Measurements from ENCODE around the gene OTUD7B. TPM values are rescaled to one million over a fixed set of nuclear protein-coding genes. Genes with fewer than 3 reads are reported as not detected.
A peak's percentile ranks its signal among the peaks of the same experiment; 100 is the strongest.

OTUD7B gene
- total RNA-seq, 6 experiments from 2014 or later: 26.2 to 29.6 (median 28.7) TPM

GRCh38 chr1:149914545-149914944, 96.0 kb downstream of the OTUD7B start:
- Mint-ChIP-seq H3K4me3 (no peak overlapping the region), H3K4me1 (ENCODE audit: low read depth) (peaks cover 25% of the 10 kb centered on the region), H3K27me3 (ENCODE audit: insufficient read depth) (peaks cover 1% of the 10 kb centered on the region; the same call in 1 of the 2 replicates), H3K9me3 (no peaks in the 10 kb centered on the region), H3K36me3 (ENCODE audit: low read depth) (peaks cover 21% of the 10 kb centered on the region), H3K27ac (no peak overlapping the region)
- DNase-seq: no peak
- TF ChIP-seq, protein P1, sequence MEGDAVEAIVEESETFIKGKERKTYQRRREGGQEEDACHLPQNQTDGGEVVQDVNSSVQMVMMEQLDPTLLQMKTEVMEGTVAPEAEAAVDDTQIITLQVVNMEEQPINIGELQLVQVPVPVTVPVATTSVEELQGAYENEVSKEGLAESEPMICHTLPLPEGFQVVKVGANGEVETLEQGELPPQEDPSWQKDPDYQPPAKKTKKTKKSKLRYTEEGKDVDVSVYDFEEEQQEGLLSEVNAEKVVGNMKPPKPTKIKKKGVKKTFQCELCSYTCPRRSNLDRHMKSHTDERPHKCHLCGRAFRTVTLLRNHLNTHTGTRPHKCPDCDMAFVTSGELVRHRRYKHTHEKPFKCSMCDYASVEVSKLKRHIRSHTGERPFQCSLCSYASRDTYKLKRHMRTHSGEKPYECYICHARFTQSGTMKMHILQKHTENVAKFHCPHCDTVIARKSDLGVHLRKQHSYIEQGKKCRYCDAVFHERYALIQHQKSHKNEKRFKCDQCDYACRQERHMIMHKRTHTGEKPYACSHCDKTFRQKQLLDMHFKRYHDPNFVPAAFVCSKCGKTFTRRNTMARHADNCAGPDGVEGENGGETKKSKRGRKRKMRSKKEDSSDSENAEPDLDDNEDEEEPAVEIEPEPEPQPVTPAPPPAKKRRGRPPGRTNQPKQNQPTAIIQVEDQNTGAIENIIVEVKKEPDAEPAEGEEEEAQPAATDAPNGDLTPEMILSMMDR (IDR thresholded peaks at IDR 0.05): no peak

GRCh38 chr1:149906570-149907075, 103.9 kb downstream of the OTUD7B start:
- TF ChIP-seq, protein P1 (IDR thresholded peaks at IDR 0.05): no peak
- no peak for DNase-seq
- H3K27me3 Mint-ChIP-seq (ENCODE audit: insufficient read depth): no peaks in the 10 kb centered on the region; the same call in none of the 2 replicates
- H3K4me1 Mint-ChIP-seq (ENCODE audit: low read depth): no peaks in the 10 kb centered on the region
- peaks cover 15% of the 10 kb centered on the region for H3K36me3 Mint-ChIP-seq (ENCODE audit: low read depth)
- no peak overlapping the region; the same call in 1 of the 2 replicates for H3K27ac Mint-ChIP-seq
- no peak overlapping the region for H3K4me3 Mint-ChIP-seq
- no peaks in the 10 kb centered on the region for H3K9me3 Mint-ChIP-seq

GRCh38 chr1:149903836-149904491, 106.6 kb downstream of the OTUD7B start:
- no peaks in the 10 kb centered on the region for H3K9me3 Mint-ChIP-seq
- TF ChIP-seq, protein P1 (IDR thresholded peaks at IDR 0.05): no peak
- H3K4me3 Mint-ChIP-seq: no peak overlapping the region
- H3K36me3 Mint-ChIP-seq (ENCODE audit: low read depth): peaks cover 7% of the 10 kb centered on the region; the same call in 1 of the 2 replicates
- no peak for DNase-seq
- H3K27me3 Mint-ChIP-seq (ENCODE audit: insufficient read depth): no peaks in the 10 kb centered on the region; the same call in 1 of the 2 replicates
- peaks cover 12% of the 10 kb centered on the region for H3K4me1 Mint-ChIP-seq (ENCODE audit: low read depth)
- H3K27ac Mint-ChIP-seq: no peak overlapping the region

GRCh38 chr1:149899460-149900284, 110.9 kb downstream of the OTUD7B start, which contains the start of gene BOLA1:
Gene BOLA1 (plus strand): TSS chr1:149899568. CDS start chr1:149900060, 492 bp downstream.
- TF ChIP-seq, protein P1 (IDR thresholded peaks at IDR 0.05): no peak
- H3K9me3 Mint-ChIP-seq: no peaks in the 10 kb centered on the region
- H3K27me3 Mint-ChIP-seq (ENCODE audit: insufficient read depth): peaks cover 1% of the 10 kb centered on the region; the same call in 1 of the 2 replicates
- H3K4me3 Mint-ChIP-seq: peak within 1 kb of the TSS; percentile 88
- no peaks in the 10 kb centered on the region for H3K36me3 Mint-ChIP-seq (ENCODE audit: low read depth)
- DNase-seq: peak; percentile 84
- peak within 1 kb of the TSS; percentile 78 for H3K27ac Mint-ChIP-seq
- peaks cover 14% of the 10 kb centered on the region for H3K4me1 Mint-ChIP-seq (ENCODE audit: low read depth)

DNA sequence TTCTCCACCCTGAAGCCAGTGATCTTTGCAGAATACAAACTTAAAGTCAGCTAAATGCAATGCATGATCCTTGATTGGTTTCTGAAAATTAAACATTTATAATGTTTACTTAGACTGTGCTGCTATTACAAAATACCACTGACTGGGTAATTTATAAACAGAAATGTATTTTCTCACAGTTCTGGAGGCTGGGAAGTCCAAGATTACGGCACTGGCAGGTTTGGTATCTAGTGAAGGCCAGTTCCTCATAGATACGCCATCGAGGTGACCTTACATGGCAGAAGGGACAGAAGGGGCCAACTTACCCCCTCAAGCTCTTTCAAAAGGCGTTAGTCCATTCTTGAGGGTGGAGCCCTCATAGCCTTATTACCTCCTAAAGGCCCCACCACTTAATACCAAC, 114.0 kb downstream of the OTUD7B start:
- no peak for DNase-seq
- peaks cover 1% of the 10 kb centered on the region; the same call in 1 of the 2 replicates for H3K27me3 Mint-ChIP-seq (ENCODE audit: insufficient read depth)
- peaks cover 14% of the 10 kb centered on the region for H3K4me1 Mint-ChIP-seq (ENCODE audit: low read depth)
- no peaks in the 10 kb centered on the region for H3K36me3 Mint-ChIP-seq (ENCODE audit: low read depth)
- H3K9me3 Mint-ChIP-seq: no peaks in the 10 kb centered on the region
- H3K4me3 Mint-ChIP-seq: no peak overlapping the region
- TF ChIP-seq, protein P1 (IDR thresholded peaks at IDR 0.05): no peak
- no peak overlapping the region for H3K27ac Mint-ChIP-seq

All from HFFc6 (cell line).